HEK293 (cell line): ENCODE data around the gene OR1F1.

Source experiments
- CTCF ChIP-seq: fragments of 450-650 bp; formaldehyde crosslinking; IDR thresholded peaks from 2 replicates; pipeline ENCODE4 v1.5.1; 2016; ENCODE audit warnings: missing biosample characterization, missing genetic modification characterization
- TRIM28 ChIP-seq: IDR thresholded peaks from 2 replicates; pipeline ENCODE4 v1.6.1; 2011; ENCODE audit warnings: low read length, control low read depth, borderline replicate concordance
- YY1 ChIP-seq: fragments of 450-650 bp; formaldehyde crosslinking; IDR thresholded peaks from 2 replicates; pipeline ENCODE4 v1.5.1; 2018; ENCODE audit warnings: missing biosample characterization, missing genetic modification characterization
- ZBTB1 ChIP-seq: fragments of 450-650 bp; formaldehyde crosslinking; IDR thresholded peaks from 2 replicates; pipeline ENCODE4 v1.5.1; 2016; ENCODE audit warnings: missing biosample characterization, missing genetic modification characterization
- ZNF132 ChIP-seq: fragments of 450-650 bp; formaldehyde crosslinking; IDR thresholded peaks from 2 replicates; pipeline ENCODE4 v1.5.1; 2017; ENCODE audit warnings: missing biosample characterization, missing genetic modification characterization, borderline replicate concordance
- ZNF148 ChIP-seq: fragments of 450-650 bp; formaldehyde crosslinking; IDR thresholded peaks from 2 replicates; pipeline ENCODE4 v1.5.0; 2017; ENCODE audit warnings: missing biosample characterization, missing genetic modification characterization, borderline replicate concordance
- ZNF16 ChIP-seq: fragments of 450-650 bp; formaldehyde crosslinking; IDR thresholded peaks from 2 replicates; pipeline ENCODE4 v1.5.1; 2016; ENCODE audit warnings: low read depth, missing biosample characterization, missing genetic modification characterization
- ZNF175 ChIP-seq: fragments of 450-650 bp; formaldehyde crosslinking; IDR thresholded peaks from 2 replicates; pipeline ENCODE4 v1.5.1; 2016; ENCODE audit warnings: missing biosample characterization, missing genetic modification characterization
- ZNF433 ChIP-seq: fragments of 450-650 bp; formaldehyde crosslinking; IDR thresholded peaks from 2 replicates; pipeline ENCODE4 v1.5.1; 2016; ENCODE audit warnings: missing biosample characterization, missing genetic modification characterization, low read depth
- ZNF488 ChIP-seq: fragments of 450-650 bp; formaldehyde crosslinking; IDR thresholded peaks from 2 replicates; pipeline ENCODE4 v1.5.1; 2016; ENCODE audit warnings: missing biosample characterization, missing genetic modification characterization
- ZNF521 ChIP-seq: fragments of 450-650 bp; formaldehyde crosslinking; IDR thresholded peaks from 2 replicates; pipeline ENCODE4 v1.5.1; 2017; ENCODE audit warnings: missing biosample characterization, mild to moderate bottlenecking, missing genetic modification characterization
- ZNF707 ChIP-seq: fragments of 450-650 bp; formaldehyde crosslinking; IDR thresholded peaks from 2 replicates; pipeline ENCODE4 v1.5.1; 2016; ENCODE audit warnings: missing biosample characterization, missing genetic modification characterization
- ZNF776 ChIP-seq: fragments of 450-650 bp; formaldehyde crosslinking; IDR thresholded peaks from 2 replicates; pipeline ENCODE4 v1.5.0; 2017; ENCODE audit warnings: missing biosample characterization, missing genetic modification characterization, borderline replicate concordance

GRCh38 chr16:3142327-3142726 lies 45.7 kb upstream of the OR1F1 start:
- no peak for TF ChIP-seq ZNF148
- no peak for TF ChIP-seq CTCF (tag by site-specific recombination)
- TF ChIP-seq ZNF488 (tag by site-specific recombination), result no peak
- TF ChIP-seq TRIM28, result no peak
- no peak for TF ChIP-seq YY1 (tag by site-specific recombination)
- TF ChIP-seq ZNF521 (tag by site-specific recombination), result no peak
- no peak for TF ChIP-seq ZNF175 (tag by site-specific recombination)
- no peak for TF ChIP-seq ZNF707 (tag by site-specific recombination)
- TF ChIP-seq ZNF16 (tag by site-specific recombination), result no peak
- TF ChIP-seq ZNF433 (tag by site-specific recombination), result no peak
- no peak for TF ChIP-seq ZNF132 (tag by site-specific recombination)
- no peak for TF ChIP-seq ZNF776
- TF ChIP-seq ZBTB1 (tag by site-specific recombination), result no peak
